ENCODE measurements around the gene CALML4. TPM values are rescaled to one million over a fixed set of nuclear protein-coding genes. Genes with fewer than 3 reads are reported as not detected.

Gene CALML4
- total RNA-seq, 1 donor from 2014 or later = 9.4 TPM

DNA sequence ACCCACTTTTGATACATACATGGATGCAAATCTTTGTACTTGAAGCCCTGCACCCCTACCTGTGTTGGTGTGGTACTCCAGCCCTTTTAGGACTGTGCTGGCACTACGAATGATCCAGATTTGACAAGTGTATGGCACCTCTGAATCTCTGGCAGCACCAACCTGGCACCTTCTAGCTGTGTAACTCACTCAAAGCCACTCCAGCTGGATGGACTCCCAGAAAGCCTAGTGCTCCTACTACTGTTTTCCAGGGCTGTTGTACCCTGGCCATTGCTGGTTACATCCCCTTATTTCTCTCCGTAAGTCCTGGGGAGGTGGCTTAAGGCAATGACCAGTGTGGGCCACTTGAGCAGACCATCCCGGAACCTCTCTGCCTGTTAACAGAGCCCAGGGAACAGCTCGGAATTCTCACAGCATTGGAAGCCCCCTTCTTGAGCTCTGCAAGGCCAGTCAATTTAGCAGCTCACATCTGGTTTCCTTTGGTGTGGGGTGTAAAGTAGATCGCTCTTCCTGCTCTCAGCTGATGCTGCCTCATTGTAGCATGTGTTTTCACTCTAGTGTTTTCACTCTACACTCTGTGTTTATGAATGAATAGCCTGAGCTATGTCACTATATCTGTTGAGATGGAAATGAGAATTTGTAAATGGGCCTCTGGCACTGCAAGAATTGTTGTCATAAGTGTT is 12.2 kb downstream of the CALML4 start:
- Mint-ChIP-seq H3K4me1 (ENCODE audit: unreplicated experiment) (peaks cover 7% of the 10 kb centered on the region), H3K9me3 (no peaks in the 10 kb centered on the region), H3K36me3 (peaks cover 43% of the 10 kb centered on the region), H3K27me3 (no peaks in the 10 kb centered on the region), H3K27ac (no peak overlapping the region), H3K4me3 (no peak overlapping the region)
- DNase-seq (ENCODE audit: extremely low spot score, unreplicated experiment) = no peak
- TF ChIP-seq, protein P1, sequence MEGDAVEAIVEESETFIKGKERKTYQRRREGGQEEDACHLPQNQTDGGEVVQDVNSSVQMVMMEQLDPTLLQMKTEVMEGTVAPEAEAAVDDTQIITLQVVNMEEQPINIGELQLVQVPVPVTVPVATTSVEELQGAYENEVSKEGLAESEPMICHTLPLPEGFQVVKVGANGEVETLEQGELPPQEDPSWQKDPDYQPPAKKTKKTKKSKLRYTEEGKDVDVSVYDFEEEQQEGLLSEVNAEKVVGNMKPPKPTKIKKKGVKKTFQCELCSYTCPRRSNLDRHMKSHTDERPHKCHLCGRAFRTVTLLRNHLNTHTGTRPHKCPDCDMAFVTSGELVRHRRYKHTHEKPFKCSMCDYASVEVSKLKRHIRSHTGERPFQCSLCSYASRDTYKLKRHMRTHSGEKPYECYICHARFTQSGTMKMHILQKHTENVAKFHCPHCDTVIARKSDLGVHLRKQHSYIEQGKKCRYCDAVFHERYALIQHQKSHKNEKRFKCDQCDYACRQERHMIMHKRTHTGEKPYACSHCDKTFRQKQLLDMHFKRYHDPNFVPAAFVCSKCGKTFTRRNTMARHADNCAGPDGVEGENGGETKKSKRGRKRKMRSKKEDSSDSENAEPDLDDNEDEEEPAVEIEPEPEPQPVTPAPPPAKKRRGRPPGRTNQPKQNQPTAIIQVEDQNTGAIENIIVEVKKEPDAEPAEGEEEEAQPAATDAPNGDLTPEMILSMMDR (conservative IDR thresholded peaks at IDR 0.05) = no peak

- Mint-ChIP-seq H3K9me3 (no peaks in the 10 kb centered on the region), H3K27me3 (no peaks in the 10 kb centered on the region), H3K4me1 (ENCODE audit: unreplicated experiment) (peaks cover 7% of the 10 kb centered on the region), H3K4me3 (no peak overlapping the region), H3K27ac (peak overlapping the region; percentile 66), H3K36me3 (peaks cover 44% of the 10 kb centered on the region)
- TF ChIP-seq, protein P1 (conservative IDR thresholded peaks at IDR 0.05) = no peak
- DNase-seq (ENCODE audit: extremely low spot score, unreplicated experiment) = no peak
These were observed 13.0 kb downstream of the CALML4 start for GRCh38 chr15:68192117-68192516.

GRCh38 chr15:68191555-68191954 is 13.6 kb downstream of the CALML4 start:
- Mint-ChIP-seq H3K4me1 (ENCODE audit: unreplicated experiment) (peaks cover 7% of the 10 kb centered on the region), H3K27me3 (no peaks in the 10 kb centered on the region), H3K27ac (no peak overlapping the region), H3K4me3 (no peak overlapping the region), H3K9me3 (no peaks in the 10 kb centered on the region), H3K36me3 (peaks cover 44% of the 10 kb centered on the region)
- no peak for DNase-seq (ENCODE audit: extremely low spot score, unreplicated experiment)
- TF ChIP-seq, protein P1 (conservative IDR thresholded peaks at IDR 0.05) = no peak

DNA sequence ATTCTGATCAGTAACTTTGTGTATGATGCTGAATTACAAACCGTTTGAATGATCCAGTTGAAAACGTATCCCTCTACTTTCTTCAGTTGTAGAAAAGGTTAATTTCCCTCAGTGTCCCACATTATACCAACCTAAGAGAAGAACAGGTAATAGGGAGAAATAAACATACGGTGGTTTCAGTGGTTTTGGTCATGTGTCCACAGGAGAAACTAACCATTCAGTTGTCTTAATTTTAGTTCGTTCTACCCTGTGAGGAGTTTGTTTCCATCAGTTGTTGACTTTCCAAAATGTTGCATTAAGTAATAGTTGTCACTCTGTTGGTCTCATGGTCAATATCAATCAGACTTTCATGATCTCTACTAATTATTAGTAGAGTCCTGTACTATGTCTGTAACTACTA is 15.1 kb downstream of the CALML4 start:
- DNase-seq (ENCODE audit: extremely low spot score, unreplicated experiment) = no peak
- Mint-ChIP-seq H3K27me3 (no peaks in the 10 kb centered on the region), H3K9me3 (no peaks in the 10 kb centered on the region), H3K27ac (no peak overlapping the region), H3K4me1 (ENCODE audit: unreplicated experiment) (peaks cover 5% of the 10 kb centered on the region), H3K36me3 (peaks cover 41% of the 10 kb centered on the region), H3K4me3 (no peak overlapping the region)
- TF ChIP-seq, protein P1 (conservative IDR thresholded peaks at IDR 0.05) = no peak

- Mint-ChIP-seq H3K27ac (peak overlapping the region; percentile 35), H3K4me3 (no peak overlapping the region), H3K36me3 (peaks cover 46% of the 10 kb centered on the region), H3K27me3 (no peaks in the 10 kb centered on the region), H3K4me1 (ENCODE audit: unreplicated experiment) (no peaks in the 10 kb centered on the region), H3K9me3 (no peaks in the 10 kb centered on the region)
- TF ChIP-seq, protein P1 (conservative IDR thresholded peaks at IDR 0.05) = no peak
- DNase-seq (ENCODE audit: extremely low spot score, unreplicated experiment) = no peak
These were observed 16.5 kb downstream of the CALML4 start for GRCh38 chr15:68188647-68189046.

All from type B pancreatic cell (in vitro differentiated cells).